ENCODE data around the gene ERBIN. TPM values are rescaled to one million over a fixed set of nuclear protein-coding genes. Genes with fewer than 3 reads are reported as not detected.
"Not testable (repeated sequence)": the region's sequence is repeated elsewhere in the genome, so short reads cannot be mapped to it uniquely, and the experiment has no call there.

ERBIN gene
- total and polyA plus RNA-seq, 7 experiments from 2014 or later = 45.1 to 125 (median 107) TPM

DNA sequence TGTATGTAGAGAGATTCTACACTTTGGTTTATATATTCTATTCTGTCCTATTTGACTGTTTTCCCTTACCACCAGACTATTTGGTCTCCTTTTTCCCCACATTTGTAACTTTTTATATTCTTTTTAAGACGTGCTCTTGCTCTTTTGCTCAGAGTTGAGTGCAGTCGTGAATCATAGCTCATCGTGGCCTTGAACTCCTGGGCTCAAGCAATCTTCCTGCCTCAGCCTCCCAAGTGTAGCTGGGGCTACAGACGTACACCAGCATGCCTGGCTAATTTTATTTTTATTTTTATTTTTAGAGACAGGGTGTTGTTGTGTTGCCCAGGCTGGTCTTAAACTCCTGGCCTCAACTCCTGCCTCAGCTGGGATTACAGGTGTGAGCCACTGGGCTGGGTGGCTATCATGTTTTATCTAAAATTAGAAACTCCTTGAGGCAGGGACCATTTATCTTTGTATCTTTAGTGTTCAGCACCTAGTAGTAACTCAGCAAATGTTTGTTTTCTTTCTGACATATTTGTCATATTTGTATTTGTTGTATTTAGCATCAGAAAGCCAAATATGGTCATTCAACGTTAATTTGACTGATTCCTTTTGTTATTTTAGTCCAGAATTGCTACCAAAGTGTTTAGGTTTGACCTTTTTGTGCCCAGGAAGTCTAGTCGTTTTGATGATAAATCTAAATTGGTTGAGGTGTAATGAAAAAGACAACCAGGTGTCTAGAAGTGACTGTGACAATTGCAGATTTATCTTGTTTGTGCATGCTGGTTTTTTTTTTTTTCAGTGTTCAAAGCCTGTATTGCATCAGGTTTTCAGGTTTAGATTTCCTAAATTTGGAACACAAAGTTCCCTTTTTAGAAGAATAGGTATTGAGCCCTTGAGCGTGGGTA, 44.3 kb downstream of the ERBIN start:
- ATAC-seq (no peak), DNase-seq (no peak)
- intact Hi-C loops (cut with micrococcal nuclease) = loop anchor here (1.0 to 5.0 kb wide), 3 partner anchors 11 to 43 kb away; partner anchors contain the start of gene ERBIN (in 1 of the 2)
- H3K36me3 Mint-ChIP-seq = peaks cover under 1 to 26% (median 21%) of the 10 kb centered on the region in 5 donors
- H3K4me3 ChIP-seq (ENCODE audit: low read length) = no peak overlapping the region
- peak overlapping the region; percentile 2 to 82 (median 60) for H3K4me3 Mint-ChIP-seq
- no peak overlapping the region for H3K27ac ChIP-seq (ENCODE audit: low read depth, low read length)
- ChIA-PET CTCF (interaction anchor here (1.1 kb wide), 1 partner anchor 186 kb away, joined by 3 read pairs; no protein-coding TSS in a partner anchor), POLR2A (interaction anchor here (2.0 kb wide), 1 partner anchor 44 kb away, joined by 6 read pairs; the partner anchor contains the start of gene ERBIN)
- H3K27me3 Mint-ChIP-seq = no peaks in the 10 kb centered on the region
- peaks cover 0 to 6% (median 0%) of the 10 kb centered on the region in 11 donors for H3K9me3 Mint-ChIP-seq
- peaks cover 0 to 4% (median 4%) of the 10 kb centered on the region in 3 experiments for H3K36me3 ChIP-seq (ENCODE audit: control insufficient read depth in 2 of 3, insufficient read depth in 3 of 3, low read length in 3 of 3)
- peaks cover 40 to 87% (median 64%) of the 10 kb centered on the region in 7 donors for H3K4me1 Mint-ChIP-seq
- H3K27me3 ChIP-seq (ENCODE audit: control insufficient read depth in 2 of 2, insufficient read depth in 2 of 2, low read length in 2 of 2) = no peaks in the 10 kb centered on the region
- H3K27ac Mint-ChIP-seq = peak overlapping the region in 8 of 9 donors; percentile 16 to 90 (median 72)
- H3K4me1 ChIP-seq (ENCODE audit: control insufficient read depth in 2 of 2, insufficient read depth in 2 of 2, low read length in 2 of 2) = peaks cover 32 to 33% of the 10 kb centered on the region in 2 donors
- peaks cover 0 to 4% (median 0%) of the 10 kb centered on the region in 3 experiments for H3K9me3 ChIP-seq (ENCODE audit: control insufficient read depth in 2 of 3, low read length in 3 of 3)

DNA sequence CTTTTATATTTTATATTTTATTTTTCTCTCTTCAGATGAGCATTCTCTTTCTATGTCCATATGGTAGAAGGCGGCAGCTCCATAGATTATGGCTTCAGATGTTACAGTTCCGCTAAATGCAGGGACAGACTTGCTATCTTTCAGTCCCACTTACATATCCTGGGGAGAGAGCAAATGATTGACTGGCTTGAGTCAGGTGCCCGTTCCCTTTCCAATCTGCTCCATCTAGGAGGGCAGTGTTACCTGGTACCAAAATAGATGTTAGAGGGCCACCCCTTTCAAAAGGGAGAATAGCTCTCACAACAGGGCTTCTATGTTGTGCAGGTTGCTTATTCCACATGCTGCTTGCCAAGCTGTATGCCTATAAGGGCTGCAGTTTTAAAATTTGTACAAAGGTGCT, 45.3 kb downstream of the ERBIN start:
- Mint-ChIP-seq H3K4me3 (peak overlapping the region in 1 of 10 donors; percentile 17), H3K9me3 (peaks cover 0 to 8% (median 2%) of the 10 kb centered on the region in 11 donors), H3K27ac (peak overlapping the region in 7 of 9 donors; percentile 12 to 80 (median 34)), H3K4me1 (peaks cover 39 to 83% (median 66%) of the 10 kb centered on the region in 7 donors), H3K27me3 (no peaks in the 10 kb centered on the region), H3K36me3 (peaks cover 4 to 31% (median 23%) of the 10 kb centered on the region in 5 donors)
- Histone ChIP-seq H3K9me3 (ENCODE audit: control insufficient read depth in 2 of 3, low read length in 3 of 3) (peaks cover 0 to 4% (median 0%) of the 10 kb centered on the region in 3 experiments), H3K27me3 (ENCODE audit: control insufficient read depth in 2 of 2, insufficient read depth in 2 of 2, low read length in 2 of 2) (no peaks in the 10 kb centered on the region), H3K4me1 (ENCODE audit: control insufficient read depth in 2 of 2, insufficient read depth in 2 of 2, low read length in 2 of 2) (peaks cover 26 to 33% of the 10 kb centered on the region in 2 donors), H3K4me3 (ENCODE audit: low read length) (no peak overlapping the region), H3K27ac (ENCODE audit: low read depth, low read length) (no peak overlapping the region), H3K36me3 (ENCODE audit: control insufficient read depth in 2 of 3, insufficient read depth in 3 of 3, low read length in 3 of 3) (peaks cover 0 to 9% (median 4%) of the 10 kb centered on the region in 3 experiments)
- ChIA-PET CTCF (no interaction called here), POLR2A (interaction anchor here (2.0 kb wide), 1 partner anchor 45 kb away, joined by 6 read pairs; the partner anchor contains the start of gene ERBIN)
- intact Hi-C loops (cut with micrococcal nuclease) = loop anchor here (2.0 to 5.0 kb wide), 2 partner anchors 13 to 44 kb away; partner anchors contain the start of gene ERBIN (in 1 of the 2)
- DNase-seq (no peak), ATAC-seq (no peak)

DNA sequence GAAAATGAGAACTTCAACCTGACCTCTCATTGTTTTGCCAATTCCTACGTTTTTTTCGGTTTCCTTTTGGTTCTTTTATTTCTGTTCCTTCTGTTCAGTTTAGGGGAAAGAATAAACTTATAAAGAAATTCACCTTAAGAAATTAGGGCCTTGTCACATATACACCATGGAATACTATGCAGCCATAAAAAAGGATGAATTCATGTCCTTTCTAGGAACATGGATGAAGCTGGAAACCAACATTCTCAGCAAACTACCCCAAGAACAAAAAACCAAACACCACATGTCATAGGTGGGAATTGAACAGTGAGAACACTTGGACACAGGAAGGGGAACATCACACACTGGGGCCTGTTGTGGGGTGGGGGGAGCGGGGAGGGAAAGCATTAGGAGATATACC, 46.5 kb downstream of the ERBIN start:
- intact Hi-C loops (cut with micrococcal nuclease) = loop anchor here in 1 of 2 donors (5.0 kb wide), 1 partner anchor 46 kb away; the partner anchor contains the start of gene ERBIN
- POLR2A ChIA-PET = interaction anchor here (2.0 kb wide), 1 partner anchor 46 kb away, joined by 6 read pairs; the partner anchor contains the start of gene ERBIN
- CTCF ChIA-PET; H3K9me3 ChIP-seq (ENCODE audit: control insufficient read depth in 2 of 3, low read length in 3 of 3); H3K27me3 ChIP-seq (ENCODE audit: control insufficient read depth in 2 of 2, insufficient read depth in 2 of 2, low read length in 2 of 2); H3K9me3 Mint-ChIP-seq; H3K27ac ChIP-seq (ENCODE audit: low read depth, low read length); H3K27me3 Mint-ChIP-seq; H3K36me3 ChIP-seq (ENCODE audit: control insufficient read depth in 2 of 3, insufficient read depth in 3 of 3, low read length in 3 of 3); ATAC-seq; H3K4me3 ChIP-seq (ENCODE audit: low read length); H3K4me3 Mint-ChIP-seq; DNase-seq: not testable (repeated sequence)
- Mint-ChIP-seq H3K36me3 (peaks cover 4 to 32% (median 24%) of the 10 kb centered on the region in 5 donors), H3K27ac (peak overlapping the region in 1 of 9 donors; percentile 29), H3K4me1 (peaks cover 33 to 72% (median 57%) of the 10 kb centered on the region in 7 donors)
- peaks cover 23 to 28% of the 10 kb centered on the region in 2 donors for H3K4me1 ChIP-seq (ENCODE audit: control insufficient read depth in 2 of 2, insufficient read depth in 2 of 2, low read length in 2 of 2)

DNA sequence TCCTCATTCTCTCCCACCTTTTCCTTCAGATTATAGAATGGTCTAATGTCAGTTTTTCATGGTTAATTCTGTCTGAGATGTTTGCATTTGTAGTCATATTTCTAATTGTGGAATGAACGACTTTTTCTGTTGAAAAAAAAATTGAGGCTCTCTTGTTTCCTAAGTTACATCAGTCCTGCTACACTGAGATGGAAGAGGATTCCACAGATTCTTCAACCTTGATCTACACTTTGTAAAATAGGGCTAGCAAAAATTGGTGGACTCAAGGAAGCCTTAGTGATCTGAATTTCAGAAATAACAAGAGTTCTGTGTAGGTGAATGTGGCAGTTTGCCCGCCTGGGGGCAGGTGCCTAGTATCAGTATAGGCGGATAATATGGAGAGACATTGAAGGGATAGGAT, 51.9 kb downstream of the ERBIN start:
- Histone ChIP-seq H3K27ac (ENCODE audit: low read depth, low read length) (no peak overlapping the region), H3K4me1 (ENCODE audit: control insufficient read depth in 2 of 2, insufficient read depth in 2 of 2, low read length in 2 of 2) (peaks cover 5 to 14% of the 10 kb centered on the region in 2 donors), H3K4me3 (ENCODE audit: low read length) (no peak overlapping the region), H3K27me3 (ENCODE audit: control insufficient read depth in 2 of 2, insufficient read depth in 2 of 2, low read length in 2 of 2) (no peaks in the 10 kb centered on the region), H3K36me3 (ENCODE audit: control insufficient read depth in 2 of 3, insufficient read depth in 3 of 3, low read length in 3 of 3) (peaks cover 0 to 15% (median 0%) of the 10 kb centered on the region in 3 experiments), H3K9me3 (ENCODE audit: control insufficient read depth in 2 of 3, low read length in 3 of 3) (no peaks in the 10 kb centered on the region)
- intact Hi-C loops (cut with micrococcal nuclease) = no loop called here
- ChIA-PET POLR2A (no interaction called here), CTCF (no interaction called here)
- H3K4me3 Mint-ChIP-seq = peak overlapping the region in 3 of 10 donors; percentile 10 to 45 (median 18)
- no peak for DNase-seq
- peak overlapping the region in 6 of 9 donors; percentile 8 to 59 (median 20) for H3K27ac Mint-ChIP-seq
- H3K36me3 Mint-ChIP-seq = peaks cover 10 to 49% (median 32%) of the 10 kb centered on the region in 5 donors
- H3K27me3 Mint-ChIP-seq = no peaks in the 10 kb centered on the region
- H3K9me3 Mint-ChIP-seq = peaks cover 0 to 16% (median 4%) of the 10 kb centered on the region in 11 donors
- H3K4me1 Mint-ChIP-seq = peaks cover 19 to 78% (median 62%) of the 10 kb centered on the region in 7 donors
- ATAC-seq = no peak

DNA sequence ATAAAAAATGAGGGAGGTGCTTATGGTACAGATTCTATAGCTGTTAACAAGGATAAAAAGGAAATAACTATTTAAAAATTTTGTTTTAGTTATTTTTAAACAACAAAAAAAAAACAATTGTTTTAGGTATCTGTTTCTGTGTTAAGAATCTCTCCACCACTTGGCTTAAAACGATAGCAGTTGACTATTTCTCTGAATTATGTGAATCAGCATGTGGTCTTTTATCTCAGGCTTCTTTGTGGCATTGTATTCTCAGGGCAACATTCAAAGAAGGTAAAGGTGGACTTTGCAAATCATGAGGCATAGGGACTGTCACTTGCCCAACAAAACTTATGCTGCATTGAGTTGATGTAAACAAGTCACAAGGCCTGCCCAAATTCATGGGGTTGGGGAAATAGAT, 55.2 kb downstream of the ERBIN start:
- ChIA-PET CTCF (no interaction called here), POLR2A (interaction anchor here (0.6 kb wide), 1 partner anchor 56 kb away, joined by 3 read pairs; no protein-coding TSS in a partner anchor)
- H3K4me1 ChIP-seq (ENCODE audit: control insufficient read depth in 2 of 2, insufficient read depth in 2 of 2, low read length in 2 of 2) = peaks cover 10 to 14% of the 10 kb centered on the region in 2 donors
- intact Hi-C loops (cut with micrococcal nuclease) = loop anchor here in 1 of 2 donors (10.0 kb wide), 1 partner anchor 57 kb away; the partner anchor contains the start of gene ERBIN
- peaks cover 6 to 46% (median 16%) of the 10 kb centered on the region in 5 donors for H3K36me3 Mint-ChIP-seq
- DNase-seq = no peak
- H3K27me3 Mint-ChIP-seq = no peaks in the 10 kb centered on the region
- H3K9me3 Mint-ChIP-seq = peaks cover 0 to 9% (median 1%) of the 10 kb centered on the region in 11 donors
- H3K4me3 Mint-ChIP-seq = peak overlapping the region in 4 of 10 donors; percentile 3 to 62 (median 27)
- peaks cover 15 to 83% (median 69%) of the 10 kb centered on the region in 7 donors for H3K4me1 Mint-ChIP-seq
- no peaks in the 10 kb centered on the region for H3K27me3 ChIP-seq (ENCODE audit: control insufficient read depth in 2 of 2, insufficient read depth in 2 of 2, low read length in 2 of 2)
- no peak overlapping the region for H3K4me3 ChIP-seq (ENCODE audit: low read length)
- peaks cover 0 to 6% (median 0%) of the 10 kb centered on the region in 3 experiments for H3K36me3 ChIP-seq (ENCODE audit: control insufficient read depth in 2 of 3, insufficient read depth in 3 of 3, low read length in 3 of 3)
- H3K9me3 ChIP-seq (ENCODE audit: control insufficient read depth in 2 of 3, low read length in 3 of 3) = no peaks in the 10 kb centered on the region
- H3K27ac Mint-ChIP-seq = peak overlapping the region in 6 of 9 donors; percentile 28 to 75 (median 52)
- no peak overlapping the region for H3K27ac ChIP-seq (ENCODE audit: low read depth, low read length)
- peak; percentile 29 for ATAC-seq

DNA sequence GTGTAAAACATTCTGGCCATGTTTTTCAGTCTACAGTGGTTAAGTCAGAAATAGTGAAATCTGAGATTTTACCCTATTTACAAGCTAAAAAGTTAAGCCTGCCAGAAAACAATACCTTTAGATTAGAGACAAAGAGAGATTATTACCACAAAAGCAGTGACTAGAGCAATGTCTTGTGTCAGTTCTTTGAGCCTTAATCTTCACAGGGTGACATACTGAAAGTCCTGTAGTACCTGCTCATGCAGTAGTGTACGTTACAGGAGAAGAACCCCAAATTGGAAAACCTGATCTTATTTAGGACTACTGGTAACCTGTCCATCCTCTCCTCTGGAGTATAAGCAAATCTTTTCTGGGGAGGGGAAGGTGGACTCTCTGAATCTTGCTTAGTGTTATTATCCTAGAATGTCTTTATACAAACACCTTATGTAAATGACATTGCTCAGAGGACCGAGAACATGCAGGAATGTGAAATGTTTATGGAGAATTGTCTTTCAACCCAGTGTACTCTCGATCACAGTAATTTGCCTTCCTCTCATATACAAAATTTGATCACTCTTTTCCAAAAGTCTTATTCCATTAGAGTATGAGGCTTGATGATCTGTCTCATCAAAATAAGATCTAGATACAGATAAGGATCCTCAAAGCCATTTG, 55.7 kb downstream of the ERBIN start:
- Mint-ChIP-seq H3K27me3 (no peaks in the 10 kb centered on the region), H3K4me3 (peak overlapping the region in 4 of 10 donors; percentile 9 to 62 (median 27)), H3K36me3 (peaks cover 6 to 46% (median 16%) of the 10 kb centered on the region in 5 donors), H3K27ac (peak overlapping the region in 6 of 9 donors; percentile 28 to 75 (median 44)), H3K9me3 (peaks cover 0 to 9% (median 1%) of the 10 kb centered on the region in 11 donors), H3K4me1 (peaks cover 19 to 89% (median 70%) of the 10 kb centered on the region in 7 donors)
- DNase-seq = no peak
- no peak for ATAC-seq
- POLR2A ChIA-PET = no interaction called here
- intact Hi-C loops (cut with micrococcal nuclease) = loop anchor here in 1 of 2 donors (10.0 kb wide), 1 partner anchor 57 kb away; the partner anchor contains the start of gene ERBIN
- CTCF ChIA-PET = no interaction called here
- Histone ChIP-seq H3K27ac (ENCODE audit: low read depth, low read length) (no peak overlapping the region), H3K4me3 (ENCODE audit: low read length) (no peak overlapping the region), H3K4me1 (ENCODE audit: control insufficient read depth in 2 of 2, insufficient read depth in 2 of 2, low read length in 2 of 2) (peaks cover 10 to 18% of the 10 kb centered on the region in 2 donors), H3K9me3 (ENCODE audit: control insufficient read depth in 2 of 3, low read length in 3 of 3) (no peaks in the 10 kb centered on the region), H3K27me3 (ENCODE audit: control insufficient read depth in 2 of 2, insufficient read depth in 2 of 2, low read length in 2 of 2) (no peaks in the 10 kb centered on the region), H3K36me3 (ENCODE audit: control insufficient read depth in 2 of 3, insufficient read depth in 3 of 3, low read length in 3 of 3) (peaks cover 0 to 6% (median 0%) of the 10 kb centered on the region in 3 experiments)

Data from naive thymus-derived CD4-positive, alpha-beta T cell (primary cell).